Forelimb muscle (tissue), 1 donor: ENCODE results near the gene CELSR3. TPM values are rescaled to one million over a fixed set of nuclear protein-coding genes. Genes with fewer than 3 reads are reported as not detected.

ENCODE experiments used
- DNase-seq: peaks from one replicate; pipeline ENCODE4 v3.0.0-alpha.2; 2013; ENCODE audit warnings: low read depth
- polyA plus RNA-seq: library from polyadenylated mRNA; unstranded; fragments of 120-200 nt; gene quantifications from one replicate; pipeline ENCODE4 v1.2.1, GENCODE V29; 2013; ENCODE audit not compliant: insufficient read length

CELSR3 gene
- polyA plus RNA-seq, 1 donor: 0.35 TPM

- no peak for DNase-seq
Measured at GRCh38 chr3:48662145-48662752, 437 bp downstream of the CELSR3 start.

- DNase-seq: no peak
Measured at GRCh38 chr3:48661501-48662144, 1.1 kb downstream of the CELSR3 start.

- DNase-seq: no peak
Measured at GRCh38 chr3:48660800-48661400, 1.8 kb downstream of the CELSR3 start.

GRCh38 chr3:48656841-48657281, 5.8 kb downstream of the CELSR3 start:
- no peak for DNase-seq

GRCh38 chr3:48656061-48656840, 6.4 kb downstream of the CELSR3 start:
- DNase-seq: no peak

GRCh38 chr3:48655606-48656005, 7.1 kb downstream of the CELSR3 start:
- no peak for DNase-seq

GRCh38 chr3:48655063-48655462, 7.6 kb downstream of the CELSR3 start:
- DNase-seq: no peak

GRCh38 chr3:48652923-48653715, 9.6 kb downstream of the CELSR3 start:
- no peak for DNase-seq

- no peak for DNase-seq
Measured at GRCh38 chr3:48651771-48652170, 10.9 kb downstream of the CELSR3 start.

- DNase-seq: no peak
Measured at GRCh38 chr3:48650723-48651122, 12.0 kb downstream of the CELSR3 start.

- DNase-seq: no peak
Measured at GRCh38 chr3:48648188-48648850, 14.4 kb downstream of the CELSR3 start.

- DNase-seq: no peak
Measured at GRCh38 chr3:48647714-48648113, 15.0 kb downstream of the CELSR3 start.

- no peak for DNase-seq
Measured at GRCh38 chr3:48644898-48645760, 17.6 kb downstream of the CELSR3 start.

GRCh38 chr3:48642605-48643004, 20.1 kb downstream of the CELSR3 start:
- DNase-seq: no peak

- no peak for DNase-seq
Measured at GRCh38 chr3:48641396-48641795, 21.3 kb downstream of the CELSR3 start.

- no peak for DNase-seq
Measured at GRCh38 chr3:48639944-48640606, 22.6 kb downstream of the CELSR3 start.

GRCh38 chr3:48637305-48637704, 25.4 kb downstream of the CELSR3 start:
- DNase-seq: no peak

GRCh38 chr3:48636149-48636655, 26.5 kb downstream of the CELSR3 start:
- DNase-seq: no peak
